HepG2 (cell line): ENCODE results near the gene SEMA4A. TPM values are rescaled to one million over a fixed set of nuclear protein-coding genes. Genes with fewer than 3 reads are reported as not detected.
A peak's percentile ranks its signal among the peaks of the same experiment; 100 is the strongest.

ENCODE experiments used
- CBX5 ChIP-seq: sonication (generic); formaldehyde crosslinking; IDR thresholded peaks from 2 replicates; pipeline ENCODE4 v1.4.0; 2020; ENCODE audit warnings: missing genetic modification reagents, borderline replicate concordance
- CEBPG ChIP-seq: IDR thresholded peaks from 2 replicates; pipeline ENCODE4 v1.6.1; 2016
- ERF ChIP-seq: IDR thresholded peaks from 2 replicates; pipeline ENCODE4 v1.6.1; 2018; ENCODE audit warnings: missing biosample characterization, missing genetic modification reagents
- JARID2 ChIP-seq: sonication (generic); formaldehyde crosslinking; IDR thresholded peaks from 2 replicates; pipeline ENCODE4 v1.8.1; 2023; ENCODE audit warnings: missing genetic modification reagents, inconsistent platforms; ENCODE audit not compliant: insufficient replicate concordance
- MLLT10 ChIP-seq: sonication (generic); formaldehyde crosslinking; IDR thresholded peaks from 2 replicates; pipeline ENCODE4 v1.4.0; 2020; ENCODE audit warnings: missing genetic modification reagents
- NCOA1 ChIP-seq: sonication (generic); formaldehyde crosslinking; IDR thresholded peaks from 2 replicates; pipeline ENCODE4 v1.9.0; 2021; ENCODE audit warnings: missing genetic modification reagents
- NFYC ChIP-seq: IDR thresholded peaks from 2 replicates; pipeline ENCODE4 v1.6.1; 2016; ENCODE audit warnings: missing genetic modification reagents, missing compliant biosample characterization
- POLR2AphosphoS5 ChIP-seq: IDR thresholded peaks from 2 replicates; pipeline ENCODE4 v1.6.1; 2012; ENCODE audit warnings: low read depth, low read length
- REPIN1 ChIP-seq: sonication (generic); formaldehyde crosslinking; IDR thresholded peaks from 2 replicates; pipeline ENCODE4 v1.8.0; 2022; ENCODE audit warnings: missing genetic modification reagents, low read depth, mild to moderate bottlenecking, borderline replicate concordance
- REST ChIP-seq, 2 experiments: IDR thresholded peaks; 2 replicates each; pipeline ENCODE4 v1.6.1; 2011 to 2012; ENCODE audit warnings: low read length in 2 of 2, borderline replicate concordance in 1 of 2, low read depth in 1 of 2, mild to moderate bottlenecking in 1 of 2, moderate library complexity in 1 of 2
- RFXAP ChIP-seq: sonication (generic); formaldehyde crosslinking; IDR thresholded peaks from 2 replicates; pipeline ENCODE4 v1.4.0; 2020; ENCODE audit warnings: missing genetic modification reagents, borderline replicate concordance
- SATB2 ChIP-seq: sonication (generic); formaldehyde crosslinking; IDR thresholded peaks from 2 replicates; pipeline ENCODE4 v1.5.0; 2020; ENCODE audit warnings: missing genetic modification reagents
- SP2 ChIP-seq: sonication (generic); formaldehyde crosslinking; IDR thresholded peaks from 2 replicates; pipeline ENCODE4 v1.5.1; 2020; ENCODE audit warnings: mild to moderate bottlenecking, missing genetic modification reagents
- TRIM24 ChIP-seq: sonication (generic); formaldehyde crosslinking; IDR thresholded peaks from 2 replicates; pipeline ENCODE4 v1.8.0; 2022; ENCODE audit warnings: mild to moderate bottlenecking, missing genetic modification reagents
- ZBTB10 ChIP-seq: sonication (generic); formaldehyde crosslinking; IDR thresholded peaks from 2 replicates; pipeline ENCODE4 v1.4.0; 2020; ENCODE audit warnings: missing genetic modification reagents, borderline replicate concordance
- ZFX ChIP-seq: sonication (generic); formaldehyde crosslinking; IDR thresholded peaks from 2 replicates; pipeline ENCODE4 v1.4.0; 2020; ENCODE audit warnings: mild to moderate bottlenecking, low read depth, missing genetic modification reagents, moderate library complexity
- ZMAT3 ChIP-seq: sonication (generic); formaldehyde crosslinking; conservative IDR thresholded peaks from 2 replicates; pipeline ENCODE4 v1.7.0; 2021; ENCODE audit warnings: missing genetic modification reagents
- ZMYM3 ChIP-seq: sonication (generic); formaldehyde crosslinking; IDR thresholded peaks from 2 replicates; pipeline ENCODE4 v1.5.1; 2020; ENCODE audit warnings: mild to moderate bottlenecking, missing genetic modification reagents
- ZNF18 ChIP-seq: sonication (generic); formaldehyde crosslinking; IDR thresholded peaks from 2 replicates; pipeline ENCODE4 v1.8.0; 2022; ENCODE audit warnings: mild to moderate bottlenecking, missing genetic modification reagents; ENCODE audit not compliant: insufficient replicate concordance
- ZNF468 ChIP-seq: sonication (generic); formaldehyde crosslinking; IDR thresholded peaks from 2 replicates; pipeline ENCODE4 v1.8.0; 2022; ENCODE audit warnings: mild to moderate bottlenecking, moderate library complexity, missing genetic modification reagents
- ZNF580 ChIP-seq: IDR thresholded peaks from 2 replicates; pipeline ENCODE4 v1.6.1; 2016; ENCODE audit warnings: low read depth, borderline replicate concordance
- ZNF720 ChIP-seq: sonication (generic); formaldehyde crosslinking; IDR thresholded peaks from 2 replicates; pipeline ENCODE4 v1.4.0; 2020; ENCODE audit warnings: missing genetic modification reagents
- polyA plus RNA-seq, 8 experiments: library from polyadenylated mRNA; depleted of rRNA in 3 of 8; stranded (reverse) in 7 of 8; unstranded in 1 of 8; fragments of >200 nt; fragmentation: Illumina TruSeq in 4 of 8; extraction: Trizol in 4 of 8; gene quantifications; 2 replicates each; pipeline versions ENCODE4 v1.2.1 to v1.2.3, GENCODE V29; 2011 to 2016; ENCODE audit warnings: low read depth in 4 of 8, missing spikeins in 1 of 8, mixed read lengths in 1 of 8; ENCODE audit not compliant: insufficient read depth in 1 of 8
- total RNA-seq, 5 experiments: library from RNA; depleted of rRNA; stranded (reverse); fragments of >200 nt; fragmentation: Illumina TruSeq; extraction: Trizol; gene quantifications; 2 replicates each; pipeline ENCODE4 v1.2.3, GENCODE V29; 2016; ENCODE audit warnings: low read depth in 1 of 5

The SEMA4A gene
- total and polyA plus RNA-seq, 2 of the 13 experiments (the other 11 are each of a cell fraction or from before 2014, with no cell fraction given) = 0.09 to 0.20 TPM

GRCh38 chr1:156212833-156213643 lies 59.7 kb downstream of the SEMA4A start, which contains the start of gene PMF1 (continued):
- TF ChIP-seq REST (IDR thresholded peaks at IDR 0.05; ENCODE audit: borderline replicate concordance in 1 of 2, low read depth in 1 of 2, low read length in 2 of 2) (0 out of 4 replicates have a peak, but pooled peaks of 1 of the 2 experiments have one; percentile 24), NCOA1 (peak; percentile 37; the same call in 1 of the 2 replicates), ZNF18 (CRISPR knock-in tag) (peak; percentile 46), REPIN1 (CRISPR knock-in tag) (no peak; the same call in 1 of the 2 replicates), MLLT10 (CRISPR knock-in tag) (no peak), ZBTB10 (0 out of 2 replicates have a peak, but pooled peaks have one; percentile 24), ERF (CRISPR knock-in tag) (peak; percentile 74), ZNF580 (peak; percentile 75), CBX5 (CRISPR knock-in tag) (peak; percentile 62; the same call in 1 of the 2 replicates), ZMAT3 (CRISPR knock-in tag) (peak; percentile 69), RFXAP (CRISPR knock-in tag) (peak; percentile 54), NFYC (CRISPR knock-in tag) (peak; percentile 96), CEBPG (CRISPR knock-in tag) (peak; percentile 2; the same call in 1 of the 2 replicates), TRIM24 (CRISPR knock-in tag) (no peak), JARID2 (CRISPR knock-in tag) (peak; percentile 80), POLR2AphosphoS5 (peak; percentile 81), SP2 (CRISPR knock-in tag) (peak; percentile 93), ZNF720 (CRISPR knock-in tag) (no peak), SATB2 (CRISPR knock-in tag) (peak; percentile 51; the same call in 1 of the 2 replicates), ZFX (peak; percentile 74), ZNF468 (CRISPR knock-in tag) (0 out of 2 replicates have a peak, but pooled peaks have one; percentile 63), ZMYM3 (no peak; the same call in 1 of the 2 replicates)
